Measurements from ENCODE around the gene FERMT2. TPM values are rescaled to one million over a fixed set of nuclear protein-coding genes. Genes with fewer than 3 reads are reported as not detected.

FERMT2 gene
- 98.3 TPM for total RNA-seq

GRCh38 chr14:52950898-52951680 lies at the start of gene FERMT2:
FERMT2 (minus strand) TSS chr14:52951050; CDS start chr14:52950568, 482 bp downstream.

Other genes with a start within 250 kb of the FERMT2 start
- gene PSMC6, start 243.8 kb downstream of the FERMT2 start, total RNA-seq = 137 TPM
- 21.6 TPM for gene STYX, start 220.9 kb downstream of the FERMT2 start, total RNA-seq
- 15.7 TPM for gene GNPNAT1, start 159.4 kb downstream of the FERMT2 start, total RNA-seq
- gene DDHD1, start 202.3 kb upstream of the FERMT2 start, total RNA-seq = 98.9 TPM